ENCODE measurements around the gene VIT. TPM values are rescaled to one million over a fixed set of nuclear protein-coding genes. Genes with fewer than 3 reads are reported as not detected.

VIT gene
- polyA plus RNA-seq, 3 donors, result not detected

- Mint-ChIP-seq H3K27ac (no peak overlapping the region), H3K9me3 (peaks cover 0 to 7% (median 3%) of the 10 kb centered on the region in 7 donors), H3K27me3 (ENCODE audit: low read depth in 3 of 3) (peaks cover 0 to 3% (median 1%) of the 10 kb centered on the region in 3 donors), H3K4me3 (no peak overlapping the region), H3K4me1 (no peaks in the 10 kb centered on the region), H3K36me3 (no peaks in the 10 kb centered on the region)
- no peak for DNase-seq
- H2AFZ ChIP-seq (ENCODE audit: insufficient read depth, low read depth, low read length, poor library complexity, severe bottlenecking), result no peak overlapping the region
- no peaks in the 10 kb centered on the region for H3K79me2 ChIP-seq (ENCODE audit: insufficient read depth, low read length)
- intact Hi-C loops (cut with micrococcal nuclease), result no loop called here
- H3K36me3 ChIP-seq (replicated peaks in 1 of 2; ENCODE audit: control insufficient read depth in 1 of 2, insufficient read depth in 2 of 2, low read length in 2 of 2), result no peaks in the 10 kb centered on the region
- H3K9me3 ChIP-seq (replicated peaks in 1 of 2; ENCODE audit: control insufficient read depth in 1 of 2, insufficient read depth in 1 of 2, low read length in 2 of 2), result no peaks in the 10 kb centered on the region
- no peak overlapping the region for H3K9ac ChIP-seq (ENCODE audit: insufficient read depth, low read length, poor library complexity, severe bottlenecking)
- H4K20me1 ChIP-seq (ENCODE audit: insufficient read depth, low read length), result no peaks in the 10 kb centered on the region
- H3K4me2 ChIP-seq (replicated peaks; ENCODE audit: extremely low read depth, low read length, poor library complexity, severe bottlenecking), result no peak overlapping the region
- no peaks in the 10 kb centered on the region for H3K4me1 ChIP-seq (ENCODE audit: control insufficient read depth in 1 of 2, insufficient read depth in 2 of 2, low read length in 2 of 2)
- no peak overlapping the region for H3K4me3 ChIP-seq (replicated peaks in 1 of 3; ENCODE audit: low read depth in 2 of 3, low read length in 3 of 3)
- H3K27ac ChIP-seq (ENCODE audit: low read depth in 1 of 2, low read length in 2 of 2), result no peak overlapping the region
- TF ChIP-seq CTCF (IDR thresholded peaks at IDR 0.05), result no peak
- H3K27me3 ChIP-seq (ENCODE audit: control insufficient read depth in 2 of 2, insufficient read depth in 2 of 2, low read length in 2 of 2), result no peaks in the 10 kb centered on the region
- WGBS (ENCODE audit: insufficient coverage), result 100% methylated on average over 1 of the region's 3 CpGs
Measured at GRCh38 chr2:36717603-36718266, 21.2 kb downstream of the VIT start.

DNA sequence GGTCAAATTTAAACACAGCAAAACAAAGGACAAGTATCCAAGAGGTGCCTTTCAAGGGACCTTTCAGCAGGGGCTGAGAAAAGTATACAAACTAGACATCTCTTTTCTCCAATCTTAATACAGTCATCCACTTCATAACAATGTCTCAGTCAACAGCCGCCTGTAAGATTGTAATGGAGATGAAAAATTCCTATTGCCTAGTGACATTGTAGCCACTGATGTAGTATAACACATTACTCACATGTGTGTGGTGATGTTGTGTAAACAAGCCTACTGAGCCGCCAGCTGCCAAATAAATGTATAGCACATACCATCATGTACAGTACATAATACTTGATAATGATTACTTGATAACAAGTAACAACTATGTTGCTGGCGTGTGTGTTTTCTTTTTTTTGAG lies 31.0 kb downstream of the VIT start:
- intact Hi-C loops (cut with micrococcal nuclease), result no loop called here
- no peaks in the 10 kb centered on the region for H3K4me1 Mint-ChIP-seq
- peaks cover 5 to 13% (median 7%) of the 10 kb centered on the region in 7 donors for H3K9me3 Mint-ChIP-seq
- Histone ChIP-seq H3K9me3 (replicated peaks in 1 of 2; ENCODE audit: control insufficient read depth in 1 of 2, insufficient read depth in 1 of 2, low read length in 2 of 2) (peaks cover 0 to 10% of the 10 kb centered on the region in 2 donors), H2AFZ (ENCODE audit: insufficient read depth, low read depth, low read length, poor library complexity, severe bottlenecking) (no peak overlapping the region), H3K27me3 (ENCODE audit: control insufficient read depth in 2 of 2, insufficient read depth in 2 of 2, low read length in 2 of 2) (no peaks in the 10 kb centered on the region), H3K4me1 (ENCODE audit: control insufficient read depth in 1 of 2, insufficient read depth in 2 of 2, low read length in 2 of 2) (no peaks in the 10 kb centered on the region), H3K27ac (ENCODE audit: low read depth in 1 of 2, low read length in 2 of 2) (no peak overlapping the region), H4K20me1 (ENCODE audit: insufficient read depth, low read length) (no peaks in the 10 kb centered on the region), H3K79me2 (ENCODE audit: insufficient read depth, low read length) (no peaks in the 10 kb centered on the region), H3K9ac (ENCODE audit: insufficient read depth, low read length, poor library complexity, severe bottlenecking) (no peak overlapping the region), H3K4me2 (replicated peaks; ENCODE audit: extremely low read depth, low read length, poor library complexity, severe bottlenecking) (no peak overlapping the region), H3K36me3 (replicated peaks in 1 of 2; ENCODE audit: control insufficient read depth in 1 of 2, insufficient read depth in 2 of 2, low read length in 2 of 2) (no peaks in the 10 kb centered on the region), H3K4me3 (replicated peaks in 1 of 3; ENCODE audit: low read depth in 2 of 3, low read length in 3 of 3) (no peak overlapping the region)
- WGBS (ENCODE audit: insufficient coverage), result no CpG with 5 or more reads among the region's 3 CpGs
- no peak for TF ChIP-seq CTCF (IDR thresholded peaks at IDR 0.05)
- H3K27ac Mint-ChIP-seq, result no peak overlapping the region
- DNase-seq, result no peak
- H3K36me3 Mint-ChIP-seq, result no peaks in the 10 kb centered on the region
- peaks cover 0 to 7% (median 0%) of the 10 kb centered on the region in 3 donors for H3K27me3 Mint-ChIP-seq (ENCODE audit: low read depth in 3 of 3)
- no peak overlapping the region for H3K4me3 Mint-ChIP-seq
